Measurements from ENCODE around the gene MACROD2.
"Not testable (repeated sequence)": the region's sequence is repeated elsewhere in the genome, so short reads cannot be mapped to it uniquely, and the experiment has no call there.

Gene MACROD2

GRCh38 chr20:16007962-16008361 is 2012.6 kb downstream of the MACROD2 start:
- no peak for DNase-seq (ENCODE audit: low read depth in 3 of 3)

DNA sequence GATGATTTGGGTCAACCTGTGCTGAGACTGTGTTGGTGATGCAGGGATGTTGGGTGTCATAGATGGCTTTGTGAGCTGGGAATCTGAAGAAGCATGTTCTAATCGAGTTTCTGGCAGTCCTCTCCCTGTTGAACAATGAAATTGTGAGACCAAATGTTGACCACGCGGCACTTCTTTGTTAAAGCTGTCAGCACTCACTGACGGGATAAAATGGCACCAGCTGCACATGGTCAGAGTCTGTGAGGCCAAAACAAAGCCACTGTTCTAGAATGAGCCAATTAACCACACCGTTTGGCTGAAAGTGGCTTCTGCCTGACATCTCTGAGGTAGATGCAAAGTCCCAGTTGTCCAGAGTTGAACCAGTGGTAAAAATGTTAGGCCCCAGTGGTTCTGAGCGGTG is 2015.7 kb downstream of the MACROD2 start:
- DNase-seq (ENCODE audit: low read depth in 3 of 3): no peak

- DNase-seq (ENCODE audit: low read depth in 3 of 3): no peak
These were observed 2016.2 kb downstream of the MACROD2 start for GRCh38 chr20:16011519-16011918.

DNA sequence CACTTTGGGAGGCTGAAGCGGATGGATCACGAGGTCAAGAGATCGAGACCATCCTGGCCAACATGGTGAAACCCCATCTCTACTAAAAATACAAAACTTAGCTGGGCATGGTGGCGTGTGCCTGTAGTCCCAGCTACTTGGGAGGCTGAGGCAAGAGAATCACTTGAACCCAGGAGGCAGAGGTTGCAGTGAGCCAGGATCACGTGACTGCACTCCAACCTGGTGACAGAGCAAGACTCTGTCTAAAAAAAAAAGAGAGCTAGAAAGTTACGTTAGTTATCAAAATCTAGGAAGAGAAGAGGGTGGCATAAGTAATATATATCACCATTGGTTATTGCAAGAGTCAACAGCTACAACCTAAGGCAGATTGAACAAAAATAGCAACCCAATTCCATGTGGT is 2017.6 kb downstream of the MACROD2 start:
- DNase-seq (ENCODE audit: low read depth in 3 of 3): not testable (repeated sequence)

DNA sequence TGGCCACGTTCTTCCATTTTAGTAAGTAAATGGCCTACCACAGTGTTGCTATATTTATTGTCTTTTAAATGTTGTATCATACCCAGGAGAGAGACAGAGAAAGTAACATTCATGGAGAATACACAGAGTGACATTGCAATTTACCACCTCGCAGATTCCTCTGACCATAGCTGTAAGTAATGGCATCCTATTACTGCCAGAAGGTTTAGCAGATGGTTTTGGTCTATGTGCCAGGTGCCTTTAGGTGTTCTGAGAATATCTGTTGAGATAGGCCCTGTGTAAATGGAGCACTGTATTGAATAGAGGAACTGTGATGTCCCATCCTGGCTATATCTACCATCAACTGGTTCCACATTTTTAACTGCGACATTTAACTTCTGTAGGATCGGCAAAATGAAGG is 2018.3 kb downstream of the MACROD2 start:
- DNase-seq (ENCODE audit: low read depth in 3 of 3): no peak

DNA sequence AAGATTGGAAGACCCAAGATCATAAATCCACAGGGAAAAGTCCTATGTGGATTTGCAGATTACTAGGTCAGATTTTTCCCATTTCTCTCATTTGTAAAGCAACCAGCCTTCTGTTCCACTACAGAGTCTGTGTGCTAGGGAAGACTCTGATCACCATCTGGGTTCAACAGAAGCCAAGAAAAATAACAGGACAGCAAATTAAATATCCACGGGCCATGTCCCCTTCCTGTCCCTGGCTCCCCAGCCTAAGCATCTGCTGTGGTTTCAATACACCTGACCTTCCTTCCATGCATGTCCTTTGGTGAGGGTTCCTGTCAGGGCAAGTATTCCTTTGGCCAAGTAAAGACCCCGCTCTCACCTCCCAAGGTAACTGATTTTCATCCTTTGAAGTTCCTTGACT is 2019.1 kb downstream of the MACROD2 start:
- no peak for DNase-seq (ENCODE audit: low read depth in 3 of 3)

DNA sequence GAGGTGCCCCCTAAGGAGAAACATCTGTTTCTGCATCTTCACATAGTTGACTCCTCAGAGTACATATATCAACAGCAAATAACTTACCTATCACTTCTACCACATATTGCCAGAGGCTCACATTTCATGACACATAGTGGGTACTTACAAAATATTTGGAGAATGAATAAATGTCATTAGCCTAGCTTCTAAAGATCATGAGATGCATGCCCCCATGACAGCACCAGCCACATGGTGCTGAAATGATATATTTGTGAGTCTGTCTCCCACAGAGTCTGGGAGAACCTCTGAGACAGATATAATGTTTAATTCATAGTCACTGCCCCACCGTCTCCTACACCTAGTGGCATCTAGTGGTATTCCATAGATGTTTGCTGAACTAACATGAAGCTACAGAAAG is 2022.3 kb downstream of the MACROD2 start:
- DNase-seq (ENCODE audit: low read depth in 3 of 3): no peak

GRCh38 chr20:16018881-16019280 is 2023.6 kb downstream of the MACROD2 start:
- no peak for DNase-seq (ENCODE audit: low read depth in 3 of 3)

- DNase-seq (ENCODE audit: low read depth in 3 of 3): no peak
These were observed 2025.7 kb downstream of the MACROD2 start for GRCh38 chr20:16020971-16021370.

DNA sequence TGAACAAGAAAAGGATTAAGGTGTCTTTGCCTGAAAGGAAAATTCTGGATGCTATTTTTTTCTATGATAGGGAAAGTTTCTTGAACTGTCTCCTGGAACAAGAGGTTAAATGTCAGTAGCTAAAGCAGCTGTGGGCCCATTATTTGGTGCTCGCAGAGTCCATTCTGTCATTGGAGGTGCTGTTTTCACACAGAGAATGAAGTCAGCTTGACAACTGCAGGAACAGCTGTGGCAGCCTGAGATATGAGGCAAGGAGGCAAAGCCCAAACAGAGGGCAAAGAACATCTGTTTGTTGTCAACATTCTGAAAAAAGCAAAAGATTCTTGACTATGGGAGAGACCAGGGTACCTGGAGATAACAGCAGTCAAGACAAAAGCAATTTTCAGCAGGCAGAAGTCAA is 2029.8 kb downstream of the MACROD2 start:
- no peak for DNase-seq (ENCODE audit: low read depth in 3 of 3)

DNA sequence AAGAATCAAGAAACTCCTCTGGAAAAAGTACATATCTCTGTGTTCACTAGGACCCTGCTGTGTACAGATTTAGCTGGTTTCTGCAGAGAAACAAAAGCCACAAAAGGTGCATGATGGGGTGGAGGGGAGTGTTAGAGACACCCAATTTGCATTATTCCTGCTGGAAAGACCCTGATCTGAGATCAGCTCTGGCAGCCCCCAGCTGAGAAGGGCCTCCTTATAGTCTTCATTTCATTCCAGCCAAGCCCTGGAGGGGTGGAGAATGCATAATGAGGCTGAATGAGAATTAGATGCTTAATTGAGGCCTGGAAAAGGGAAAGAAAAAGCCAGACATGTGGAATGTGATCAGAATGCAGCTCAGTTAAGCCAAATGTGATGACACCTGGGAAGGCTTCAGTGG is 2032.4 kb downstream of the MACROD2 start:
- no peak for DNase-seq (ENCODE audit: low read depth in 3 of 3)

- no peak for DNase-seq (ENCODE audit: low read depth in 3 of 3)
These were observed 2033.6 kb downstream of the MACROD2 start for GRCh38 chr20:16028923-16029322.

DNA sequence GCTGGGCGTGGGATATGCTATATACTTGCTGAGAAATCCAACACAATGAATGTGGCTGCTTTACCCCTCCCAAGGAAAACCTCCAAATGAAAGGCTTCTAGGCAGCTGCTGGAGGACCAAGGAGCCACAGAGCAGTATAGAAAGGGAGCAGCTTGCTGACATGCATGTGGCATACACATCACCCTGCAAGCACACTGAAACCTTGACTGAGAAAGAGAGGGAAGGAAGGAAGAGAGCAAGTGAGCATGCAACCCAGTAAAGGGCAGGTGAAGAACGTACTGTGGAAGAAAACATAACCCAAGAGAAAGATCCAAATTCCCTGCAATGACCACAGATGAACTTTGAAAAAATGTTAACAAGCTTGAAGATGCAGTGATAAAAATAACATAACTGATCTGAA is 2034.9 kb downstream of the MACROD2 start:
- no peak for DNase-seq (ENCODE audit: low read depth in 3 of 3)

GRCh38 chr20:16035576-16035975 is 2040.3 kb downstream of the MACROD2 start:
- DNase-seq (ENCODE audit: low read depth in 3 of 3): no peak

- no peak for DNase-seq (ENCODE audit: low read depth in 3 of 3)
These were observed 2041.0 kb downstream of the MACROD2 start for GRCh38 chr20:16036331-16036730.

DNA sequence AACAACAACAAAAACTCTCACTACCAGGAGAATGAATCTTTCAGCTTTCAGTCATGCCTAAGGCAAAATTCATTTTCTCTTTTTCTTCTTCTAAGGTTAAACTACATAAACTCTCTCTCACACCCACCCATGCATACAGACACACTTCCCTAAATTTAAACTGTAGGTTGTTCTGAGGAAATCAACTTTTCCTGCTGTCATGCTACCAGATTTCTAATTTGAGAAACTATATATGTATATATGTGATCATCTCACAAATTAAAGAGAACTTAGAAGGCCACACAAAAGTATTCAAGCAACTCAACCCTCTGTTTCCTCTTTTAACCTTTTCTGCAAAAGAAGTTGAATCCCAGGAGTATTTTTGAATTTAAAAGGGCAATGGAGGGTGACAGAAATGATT is 2045.4 kb downstream of the MACROD2 start:
- DNase-seq (ENCODE audit: low read depth in 3 of 3): no peak

DNA sequence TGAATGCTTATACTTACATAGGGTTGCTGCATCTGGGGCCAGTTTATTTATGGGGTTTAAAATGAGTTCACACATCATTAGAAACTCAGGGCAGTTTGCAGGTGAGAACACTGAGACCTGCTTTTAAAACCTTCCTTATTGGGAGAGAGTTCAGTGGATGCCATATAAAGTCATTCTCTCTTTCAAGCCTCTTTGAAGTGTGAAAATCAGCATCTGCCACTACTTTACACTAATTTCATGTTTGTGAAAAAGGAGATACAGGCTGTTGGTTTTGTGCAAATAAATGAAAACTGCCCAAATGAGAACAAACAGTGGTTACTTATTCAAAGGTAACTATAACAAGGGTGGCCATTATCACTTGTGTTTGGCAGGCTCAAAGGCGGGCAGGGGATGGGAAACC is 2047.4 kb downstream of the MACROD2 start:
- no peak for DNase-seq (ENCODE audit: low read depth in 3 of 3)

DNA sequence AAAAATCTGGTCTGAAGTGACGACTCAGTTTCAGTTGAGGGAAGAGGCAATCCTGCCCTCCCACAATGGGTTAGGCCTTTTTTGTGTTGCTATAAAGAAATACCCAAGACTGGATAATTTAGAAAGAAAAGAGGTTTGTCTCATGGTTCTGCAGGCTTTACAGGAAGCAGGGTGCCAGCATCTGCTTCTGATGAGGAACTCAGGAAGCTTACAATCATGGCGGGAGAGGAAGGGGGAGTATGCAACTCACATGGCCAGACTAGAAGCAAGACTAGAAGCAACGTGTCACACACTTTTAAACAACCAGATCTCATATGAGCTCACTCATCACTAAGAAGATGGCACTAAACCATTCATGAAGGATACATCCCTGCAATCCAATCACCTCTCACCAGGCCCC is 2048.6 kb downstream of the MACROD2 start:
- no peak for DNase-seq (ENCODE audit: low read depth in 3 of 3)

DNA sequence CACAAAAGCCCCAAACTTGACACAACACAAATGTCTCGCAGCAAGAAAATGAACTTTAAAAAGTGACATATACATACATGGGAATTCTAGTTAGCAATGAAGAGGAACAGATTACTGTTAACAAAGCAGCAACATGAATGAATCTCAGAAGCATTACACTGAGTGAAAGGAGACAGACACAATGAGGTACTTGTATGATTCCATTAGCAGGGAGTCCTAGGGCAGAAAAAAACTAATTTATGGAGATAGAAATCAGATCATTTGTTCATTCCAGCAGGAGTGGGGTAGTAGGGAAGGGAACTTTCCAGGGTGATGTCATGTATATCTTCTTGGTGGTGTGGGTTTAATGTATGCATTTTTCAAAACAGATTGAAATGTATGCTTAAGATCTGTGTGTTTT is 2053.6 kb downstream of the MACROD2 start:
- no peak for DNase-seq (ENCODE audit: low read depth in 3 of 3)

- DNase-seq (ENCODE audit: low read depth in 3 of 3): no peak
These were observed 2054.3 kb downstream of the MACROD2 start for GRCh38 chr20:16049529-16050093.

DNA sequence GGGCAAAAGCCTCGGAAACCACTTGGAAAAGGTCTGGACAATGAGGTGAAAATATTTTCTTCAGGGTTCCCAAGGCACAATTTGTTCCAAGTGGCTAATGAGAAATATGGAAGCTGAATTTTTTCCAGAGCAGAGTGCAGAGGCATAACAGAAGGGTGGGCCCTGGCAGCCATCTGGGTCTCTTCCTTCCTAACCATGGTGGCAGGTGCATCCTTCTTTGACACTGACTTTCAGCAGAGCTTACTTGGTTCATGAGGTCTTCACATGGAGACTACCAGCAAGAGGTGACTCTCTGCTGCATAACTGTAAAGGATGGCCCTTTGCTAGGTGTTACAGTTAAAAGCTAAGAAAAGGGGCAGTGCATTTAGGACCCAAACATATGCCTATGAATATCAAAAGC is 2055.1 kb downstream of the MACROD2 start:
- no peak for DNase-seq (ENCODE audit: low read depth in 3 of 3)

- no peak for DNase-seq (ENCODE audit: low read depth in 3 of 3)
These were observed 2056.7 kb downstream of the MACROD2 start for GRCh38 chr20:16051968-16052367.

DNA sequence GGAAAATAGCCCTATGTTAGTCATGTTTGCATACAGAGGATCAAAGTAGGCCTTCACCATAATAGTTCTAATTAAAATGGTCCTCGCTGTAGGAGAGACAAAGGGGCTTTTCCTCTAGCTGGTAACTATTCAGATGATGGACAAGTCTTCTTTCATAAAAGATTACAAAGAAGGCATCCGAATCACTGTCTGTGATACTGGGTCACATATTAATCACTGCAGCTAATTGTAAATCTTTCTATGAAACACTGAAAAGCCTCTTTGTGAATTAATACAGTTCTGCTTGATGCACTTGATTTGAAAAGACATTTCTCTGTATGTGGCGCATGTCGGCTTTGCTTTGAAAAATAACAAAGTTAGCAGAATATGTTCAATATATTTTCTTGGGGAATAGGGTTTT is 2057.1 kb downstream of the MACROD2 start:
- DNase-seq (ENCODE audit: low read depth in 3 of 3): no peak

DNA sequence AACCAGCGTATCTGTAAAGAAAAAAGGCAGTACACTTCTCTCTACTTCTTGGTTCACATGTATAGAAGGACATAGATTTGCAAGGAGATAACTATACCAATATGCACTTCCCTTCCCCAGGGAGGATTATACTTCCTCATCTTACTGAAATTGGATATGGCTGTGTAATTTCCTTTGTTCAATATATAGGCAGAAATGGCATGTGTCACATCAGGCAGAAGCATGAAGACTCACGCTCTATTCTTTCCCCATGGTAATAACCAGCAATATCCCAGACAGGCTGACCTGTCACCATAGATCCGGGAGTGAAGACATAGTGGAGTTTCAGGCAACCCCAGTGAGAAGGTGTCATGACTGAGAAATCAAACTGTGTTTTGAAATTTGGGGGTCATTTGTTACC is 2059.7 kb downstream of the MACROD2 start:
- no peak for DNase-seq (ENCODE audit: low read depth in 3 of 3)

GRCh38 chr20:16057651-16058050 is 2062.3 kb downstream of the MACROD2 start:
- DNase-seq (ENCODE audit: low read depth in 3 of 3): no peak

Data from stimulated activated CD4-positive, alpha-beta T cell treated with anti-CD3 and anti-CD28 coated beads, TNF-alpha, amount 100 ng/mL, for 48 hours (primary cell).